WTC11 (cell line): ENCODE data around the gene DESI2. TPM values are rescaled to one million over a fixed set of nuclear protein-coding genes. Genes with fewer than 3 reads are reported as not detected.

Source experiments
- ATAC-seq: fragments of 200-7000 bp; cut with Tn5 transposase; 2 replicates; pipeline ENCODE4 v1.10.0; 2021; ENCODE audit warnings: mild to moderate bottlenecking, moderate library complexity
- CTCF ChIA-PET: fragments of 300-600 bp; sonication (Branson Sonifier 250); formaldehyde crosslinking; loops from one replicate; lab custom pipeline; 2021; ENCODE audit warnings: antibody characterized with exemption; lab: Charles Lee
- POLR2A ChIA-PET: fragments of 350-600 bp; sonication (Branson Sonifier 250); formaldehyde crosslinking; loops from one replicate; lab custom pipeline; 2021; ENCODE audit warnings: antibody characterized with exemption; lab: Charles Lee
- DNase-seq: peaks from one replicate; pipeline ENCODE4 v3.0.0; 2021; ENCODE audit warnings: low spot score
- H3K27ac Mint-ChIP-seq: 2 replicates; pipeline ENCODE4 v1.8.0; 2021; ENCODE audit warnings: mixed read lengths
- H3K27me3 Mint-ChIP-seq: 2 replicates; pipeline ENCODE4 v1.8.0; 2021; ENCODE audit warnings: low read depth, mild to moderate bottlenecking, moderate library complexity, mixed read lengths
- H3K36me3 Mint-ChIP-seq: 2 replicates; pipeline ENCODE4 v1.8.0; 2021; ENCODE audit warnings: mixed read lengths
- H3K4me1 Mint-ChIP-seq: 2 replicates; pipeline ENCODE4 v1.8.0; 2022; ENCODE audit warnings: mixed read lengths
- H3K4me3 Mint-ChIP-seq: 2 replicates; pipeline ENCODE4 v1.8.0; 2021; ENCODE audit warnings: mild to moderate bottlenecking, moderate library complexity, mixed read lengths
- H3K9me3 Mint-ChIP-seq: 2 replicates; pipeline ENCODE4 v1.8.0; 2021; ENCODE audit warnings: mixed read lengths
- CREM ChIP-seq: sonication (generic); formaldehyde crosslinking; IDR thresholded peaks from 2 replicates; pipeline ENCODE4 v1.8.1; 2022; ENCODE audit warnings: mild to moderate bottlenecking, missing genetic modification reagents, moderate library complexity
- FOXJ3 ChIP-seq: sonication (generic); formaldehyde crosslinking; IDR thresholded peaks from 2 replicates; pipeline ENCODE4 v1.9.0; 2021; ENCODE audit warnings: missing genetic modification reagents, mild to moderate bottlenecking, borderline replicate concordance
- FOXK1 ChIP-seq: sonication (generic); formaldehyde crosslinking; IDR thresholded peaks from 2 replicates; pipeline ENCODE4 v1.8.0; 2022; ENCODE audit warnings: mild to moderate bottlenecking, moderate library complexity, missing genetic modification reagents
- FOXP1 ChIP-seq: sonication (generic); formaldehyde crosslinking; IDR thresholded peaks from 2 replicates; pipeline ENCODE4 v1.8.0; 2022; ENCODE audit warnings: missing genetic modification reagents, mild to moderate bottlenecking, moderate library complexity, borderline replicate concordance
- NFE2L1 ChIP-seq: sonication (generic); formaldehyde crosslinking; IDR thresholded peaks from 2 replicates; pipeline ENCODE4 v1.8.1; 2023; ENCODE audit warnings: missing genetic modification reagents
- NFYB ChIP-seq: sonication (generic); formaldehyde crosslinking; conservative IDR thresholded peaks from 2 replicates; pipeline ENCODE4 v1.8.0; 2022; ENCODE audit warnings: low read depth, missing genetic modification reagents
- NR1H2 ChIP-seq: sonication (generic); formaldehyde crosslinking; IDR thresholded peaks from 2 replicates; pipeline ENCODE4 v1.9.0; 2021; ENCODE audit warnings: mild to moderate bottlenecking, moderate library complexity, missing genetic modification reagents
- NR2C2 ChIP-seq: sonication (generic); formaldehyde crosslinking; IDR thresholded peaks from 2 replicates; pipeline ENCODE4 v1.8.0; 2022; ENCODE audit warnings: mild to moderate bottlenecking, missing genetic modification reagents
- TCF7 ChIP-seq: sonication (generic); formaldehyde crosslinking; IDR thresholded peaks from 2 replicates; pipeline ENCODE4 v1.8.0; 2022; ENCODE audit warnings: mild to moderate bottlenecking, low read depth, missing genetic modification reagents, moderate library complexity
- TEAD4 ChIP-seq: sonication (generic); formaldehyde crosslinking; IDR thresholded peaks from 2 replicates; pipeline ENCODE4 v1.8.0; 2022; ENCODE audit warnings: mild to moderate bottlenecking, missing genetic modification reagents
- ZNF423 ChIP-seq: fragments of 250-450 bp; sonication (Bioruptor Pico); IDR thresholded peaks from 2 replicates; pipeline ENCODE4 v2.1.2; 2022; ENCODE audit warnings: mild to moderate bottlenecking, moderate library complexity
- total RNA-seq: library from RNA; stranded (reverse); gene quantifications from 3 replicates; pipeline ENCODE4 v1.2.3, GENCODE V29; 2021
- TF ChIP-seq, protein P1 (sequence below): sonication (generic); formaldehyde crosslinking; conservative IDR thresholded peaks from 2 replicates; pipeline ENCODE4 v1.8.1; 2022; ENCODE audit warnings: mild to moderate bottlenecking, missing genetic modification reagents
- TF ChIP-seq, protein P2 (sequence below): sonication (generic); formaldehyde crosslinking; IDR thresholded peaks from 2 replicates; pipeline ENCODE4 v1.8.1; 2022; ENCODE audit warnings: missing genetic modification reagents, borderline replicate concordance
- TF ChIP-seq, protein P3 (sequence below): sonication (generic); formaldehyde crosslinking; conservative IDR thresholded peaks from 2 replicates; pipeline ENCODE4 v1.8.1; 2023; ENCODE audit warnings: mild to moderate bottlenecking, low read depth, missing genetic modification reagents, moderate library complexity
- TF ChIP-seq, protein P4 (sequence below): sonication (generic); formaldehyde crosslinking; IDR thresholded peaks from 2 replicates; pipeline ENCODE4 v1.8.1; 2022; ENCODE audit warnings: low read depth, mild to moderate bottlenecking, moderate library complexity, missing genetic modification reagents, borderline replicate concordance
- TF ChIP-seq, protein P5 (sequence below): sonication (generic); formaldehyde crosslinking; IDR thresholded peaks from 2 replicates; pipeline ENCODE4 v1.8.1; 2022; ENCODE audit warnings: mild to moderate bottlenecking, missing genetic modification reagents, moderate library complexity, borderline replicate concordance
- TF ChIP-seq, protein P6 (sequence below): sonication (generic); formaldehyde crosslinking; IDR thresholded peaks from 2 replicates; pipeline ENCODE4 v1.8.1; 2022; ENCODE audit warnings: mild to moderate bottlenecking, moderate library complexity, missing genetic modification reagents
- TF ChIP-seq, protein P7 (sequence below): sonication (generic); formaldehyde crosslinking; IDR thresholded peaks from 2 replicates; pipeline ENCODE4 v1.8.1; 2023; ENCODE audit warnings: mild to moderate bottlenecking, missing genetic modification reagents, moderate library complexity
- TF ChIP-seq, protein P8 (sequence below): sonication (generic); formaldehyde crosslinking; IDR thresholded peaks from 2 replicates; pipeline ENCODE4 v1.8.1; 2023; ENCODE audit warnings: mild to moderate bottlenecking, missing genetic modification reagents
- TF ChIP-seq, protein P9 (sequence below): sonication (generic); formaldehyde crosslinking; IDR thresholded peaks from 2 replicates; pipeline ENCODE4 v1.8.0; 2022; ENCODE audit warnings: mild to moderate bottlenecking, missing genetic modification reagents

Gene DESI2
- total RNA-seq, 1 experiment from 2014 or later, result 108 TPM

DNA sequence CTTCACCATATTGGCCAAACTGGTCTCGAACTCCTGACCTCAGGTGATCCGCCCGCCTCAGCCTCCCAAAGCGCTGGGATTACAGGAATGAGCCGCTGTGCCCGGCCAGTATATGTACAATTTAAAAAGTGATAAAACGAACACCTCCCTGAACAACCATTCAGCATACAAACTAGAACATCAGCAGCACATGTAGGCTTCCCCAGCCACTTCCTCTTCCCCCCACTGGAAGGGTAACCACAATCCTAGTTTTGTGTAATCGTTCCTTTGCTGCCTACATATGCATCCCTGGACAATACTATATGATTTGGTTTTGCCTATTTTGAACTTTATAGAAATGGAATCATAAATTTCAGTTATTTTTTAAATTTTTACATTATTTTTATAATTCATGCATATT is 60.4 kb downstream of the DESI2 start (continued):
- TF ChIP-seq, protein P1, sequence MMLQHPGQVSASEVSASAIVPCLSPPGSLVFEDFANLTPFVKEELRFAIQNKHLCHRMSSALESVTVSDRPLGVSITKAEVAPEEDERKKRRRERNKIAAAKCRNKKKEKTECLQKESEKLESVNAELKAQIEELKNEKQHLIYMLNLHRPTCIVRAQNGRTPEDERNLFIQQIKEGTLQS (CRISPR knock-in tag), result no peak
- no peak for TF ChIP-seq TCF7 (CRISPR knock-in tag)

DNA sequence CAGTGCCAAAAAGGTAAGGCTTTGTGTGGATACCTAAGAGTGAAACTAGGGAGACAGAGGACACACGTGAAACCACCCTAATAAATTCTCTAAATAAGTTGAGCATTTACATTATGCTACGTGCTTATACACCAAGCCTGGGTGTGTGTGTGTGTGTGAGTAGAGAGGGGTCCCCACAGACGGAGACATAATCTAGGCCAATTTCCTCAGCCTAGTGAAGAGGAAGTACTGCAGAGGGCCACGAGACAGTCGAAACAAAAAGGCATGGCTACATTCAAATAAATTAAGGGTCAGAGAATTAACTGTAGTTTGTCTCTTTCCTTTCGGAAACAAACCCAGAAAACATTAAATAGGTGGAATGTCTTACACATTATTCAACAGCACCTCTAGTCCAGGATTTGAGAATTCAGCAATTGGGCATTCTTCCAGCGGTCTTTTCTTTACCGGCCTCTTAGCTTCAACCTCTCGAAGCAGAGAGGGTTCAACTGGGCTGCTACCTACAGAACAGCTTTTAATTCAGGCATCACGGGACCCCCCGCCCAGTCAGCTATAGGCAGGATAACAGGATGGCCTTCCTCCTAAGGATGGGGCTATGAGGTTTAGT is 75.0 kb downstream of the DESI2 start:
- TF ChIP-seq NR1H2 (CRISPR knock-in tag) (no peak), ZNF423 (CRISPR knock-in tag) (no peak), NR2C2 (CRISPR knock-in tag) (no peak), FOXP1 (CRISPR knock-in tag) (no peak), FOXJ3 (CRISPR knock-in tag) (no peak), CREM (no peak), NFE2L1 (CRISPR knock-in tag) (no peak), TCF7 (CRISPR knock-in tag) (no peak), TEAD4 (no peak), NFYB (CRISPR knock-in tag) (no peak), FOXK1 (CRISPR knock-in tag) (no peak)
- TF ChIP-seq, protein P2, sequence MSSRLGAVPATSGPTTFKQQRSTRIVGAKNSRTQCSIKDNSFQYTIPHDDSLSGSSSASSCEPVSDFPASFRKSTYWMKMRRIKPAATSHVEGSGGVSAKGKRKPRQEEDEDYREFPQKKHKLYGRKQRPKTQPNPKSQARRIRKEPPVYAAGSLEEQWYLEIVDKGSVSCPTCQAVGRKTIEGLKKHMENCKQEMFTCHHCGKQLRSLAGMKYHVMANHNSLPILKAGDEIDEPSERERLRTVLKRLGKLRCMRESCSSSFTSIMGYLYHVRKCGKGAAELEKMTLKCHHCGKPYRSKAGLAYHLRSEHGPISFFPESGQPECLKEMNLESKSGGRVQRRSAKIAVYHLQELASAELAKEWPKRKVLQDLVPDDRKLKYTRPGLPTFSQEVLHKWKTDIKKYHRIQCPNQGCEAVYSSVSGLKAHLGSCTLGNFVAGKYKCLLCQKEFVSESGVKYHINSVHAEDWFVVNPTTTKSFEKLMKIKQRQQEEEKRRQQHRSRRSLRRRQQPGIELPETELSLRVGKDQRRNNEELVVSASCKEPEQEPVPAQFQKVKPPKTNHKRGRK (CRISPR knock-in tag), result no peak
- TF ChIP-seq, protein P1 (CRISPR knock-in tag), result no peak
- TF ChIP-seq, protein P3, sequence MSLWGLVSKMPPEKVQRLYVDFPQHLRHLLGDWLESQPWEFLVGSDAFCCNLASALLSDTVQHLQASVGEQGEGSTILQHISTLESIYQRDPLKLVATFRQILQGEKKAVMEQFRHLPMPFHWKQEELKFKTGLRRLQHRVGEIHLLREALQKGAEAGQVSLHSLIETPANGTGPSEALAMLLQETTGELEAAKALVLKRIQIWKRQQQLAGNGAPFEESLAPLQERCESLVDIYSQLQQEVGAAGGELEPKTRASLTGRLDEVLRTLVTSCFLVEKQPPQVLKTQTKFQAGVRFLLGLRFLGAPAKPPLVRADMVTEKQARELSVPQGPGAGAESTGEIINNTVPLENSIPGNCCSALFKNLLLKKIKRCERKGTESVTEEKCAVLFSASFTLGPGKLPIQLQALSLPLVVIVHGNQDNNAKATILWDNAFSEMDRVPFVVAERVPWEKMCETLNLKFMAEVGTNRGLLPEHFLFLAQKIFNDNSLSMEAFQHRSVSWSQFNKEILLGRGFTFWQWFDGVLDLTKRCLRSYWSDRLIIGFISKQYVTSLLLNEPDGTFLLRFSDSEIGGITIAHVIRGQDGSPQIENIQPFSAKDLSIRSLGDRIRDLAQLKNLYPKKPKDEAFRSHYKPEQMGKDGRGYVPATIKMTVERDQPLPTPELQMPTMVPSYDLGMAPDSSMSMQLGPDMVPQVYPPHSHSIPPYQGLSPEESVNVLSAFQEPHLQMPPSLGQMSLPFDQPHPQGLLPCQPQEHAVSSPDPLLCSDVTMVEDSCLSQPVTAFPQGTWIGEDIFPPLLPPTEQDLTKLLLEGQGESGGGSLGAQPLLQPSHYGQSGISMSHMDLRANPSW, result no peak
- TF ChIP-seq, protein P4, sequence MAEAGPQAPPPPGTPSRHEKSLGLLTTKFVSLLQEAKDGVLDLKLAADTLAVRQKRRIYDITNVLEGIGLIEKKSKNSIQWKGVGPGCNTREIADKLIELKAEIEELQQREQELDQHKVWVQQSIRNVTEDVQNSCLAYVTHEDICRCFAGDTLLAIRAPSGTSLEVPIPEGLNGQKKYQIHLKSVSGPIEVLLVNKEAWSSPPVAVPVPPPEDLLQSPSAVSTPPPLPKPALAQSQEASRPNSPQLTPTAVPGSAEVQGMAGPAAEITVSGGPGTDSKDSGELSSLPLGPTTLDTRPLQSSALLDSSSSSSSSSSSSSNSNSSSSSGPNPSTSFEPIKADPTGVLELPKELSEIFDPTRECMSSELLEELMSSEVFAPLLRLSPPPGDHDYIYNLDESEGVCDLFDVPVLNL (CRISPR knock-in tag), result no peak
- TF ChIP-seq, protein P5, sequence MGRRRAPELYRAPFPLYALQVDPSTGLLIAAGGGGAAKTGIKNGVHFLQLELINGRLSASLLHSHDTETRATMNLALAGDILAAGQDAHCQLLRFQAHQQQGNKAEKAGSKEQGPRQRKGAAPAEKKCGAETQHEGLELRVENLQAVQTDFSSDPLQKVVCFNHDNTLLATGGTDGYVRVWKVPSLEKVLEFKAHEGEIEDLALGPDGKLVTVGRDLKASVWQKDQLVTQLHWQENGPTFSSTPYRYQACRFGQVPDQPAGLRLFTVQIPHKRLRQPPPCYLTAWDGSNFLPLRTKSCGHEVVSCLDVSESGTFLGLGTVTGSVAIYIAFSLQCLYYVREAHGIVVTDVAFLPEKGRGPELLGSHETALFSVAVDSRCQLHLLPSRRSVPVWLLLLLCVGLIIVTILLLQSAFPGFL (CRISPR knock-in tag), result no peak
- TF ChIP-seq, protein P6, sequence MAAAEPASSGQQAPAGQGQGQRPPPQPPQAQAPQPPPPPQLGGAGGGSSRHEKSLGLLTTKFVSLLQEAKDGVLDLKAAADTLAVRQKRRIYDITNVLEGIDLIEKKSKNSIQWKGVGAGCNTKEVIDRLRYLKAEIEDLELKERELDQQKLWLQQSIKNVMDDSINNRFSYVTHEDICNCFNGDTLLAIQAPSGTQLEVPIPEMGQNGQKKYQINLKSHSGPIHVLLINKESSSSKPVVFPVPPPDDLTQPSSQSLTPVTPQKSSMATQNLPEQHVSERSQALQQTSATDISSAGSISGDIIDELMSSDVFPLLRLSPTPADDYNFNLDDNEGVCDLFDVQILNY, result no peak
- TF ChIP-seq, protein P7, sequence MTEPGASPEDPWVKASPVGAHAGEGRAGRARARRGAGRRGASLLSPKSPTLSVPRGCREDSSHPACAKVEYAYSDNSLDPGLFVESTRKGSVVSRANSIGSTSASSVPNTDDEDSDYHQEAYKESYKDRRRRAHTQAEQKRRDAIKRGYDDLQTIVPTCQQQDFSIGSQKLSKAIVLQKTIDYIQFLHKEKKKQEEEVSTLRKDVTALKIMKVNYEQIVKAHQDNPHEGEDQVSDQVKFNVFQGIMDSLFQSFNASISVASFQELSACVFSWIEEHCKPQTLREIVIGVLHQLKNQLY, result no peak
- TF ChIP-seq, protein P8, sequence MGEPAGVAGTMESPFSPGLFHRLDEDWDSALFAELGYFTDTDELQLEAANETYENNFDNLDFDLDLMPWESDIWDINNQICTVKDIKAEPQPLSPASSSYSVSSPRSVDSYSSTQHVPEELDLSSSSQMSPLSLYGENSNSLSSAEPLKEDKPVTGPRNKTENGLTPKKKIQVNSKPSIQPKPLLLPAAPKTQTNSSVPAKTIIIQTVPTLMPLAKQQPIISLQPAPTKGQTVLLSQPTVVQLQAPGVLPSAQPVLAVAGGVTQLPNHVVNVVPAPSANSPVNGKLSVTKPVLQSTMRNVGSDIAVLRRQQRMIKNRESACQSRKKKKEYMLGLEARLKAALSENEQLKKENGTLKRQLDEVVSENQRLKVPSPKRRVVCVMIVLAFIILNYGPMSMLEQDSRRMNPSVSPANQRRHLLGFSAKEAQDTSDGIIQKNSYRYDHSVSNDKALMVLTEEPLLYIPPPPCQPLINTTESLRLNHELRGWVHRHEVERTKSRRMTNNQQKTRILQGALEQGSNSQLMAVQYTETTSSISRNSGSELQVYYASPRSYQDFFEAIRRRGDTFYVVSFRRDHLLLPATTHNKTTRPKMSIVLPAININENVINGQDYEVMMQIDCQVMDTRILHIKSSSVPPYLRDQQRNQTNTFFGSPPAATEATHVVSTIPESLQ (CRISPR knock-in tag), result no peak
- TF ChIP-seq, protein P9, sequence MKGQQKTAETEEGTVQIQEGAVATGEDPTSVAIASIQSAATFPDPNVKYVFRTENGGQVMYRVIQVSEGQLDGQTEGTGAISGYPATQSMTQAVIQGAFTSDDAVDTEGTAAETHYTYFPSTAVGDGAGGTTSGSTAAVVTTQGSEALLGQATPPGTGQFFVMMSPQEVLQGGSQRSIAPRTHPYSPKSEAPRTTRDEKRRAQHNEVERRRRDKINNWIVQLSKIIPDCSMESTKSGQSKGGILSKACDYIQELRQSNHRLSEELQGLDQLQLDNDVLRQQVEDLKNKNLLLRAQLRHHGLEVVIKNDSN (CRISPR knock-in tag), result no peak
- TF ChIP-seq, all 79 proteins: peak for 0
- ChIA-PET CTCF (no interaction called here), POLR2A (no interaction called here)
- Mint-ChIP-seq H3K4me1 (peaks cover 42% of the 10 kb centered on the region), H3K27ac (no peak overlapping the region), H3K4me3 (no peak overlapping the region), H3K36me3 (no peaks in the 10 kb centered on the region), H3K9me3 (no peaks in the 10 kb centered on the region), H3K27me3 (peaks cover 38% of the 10 kb centered on the region)
- ATAC-seq, result no peak
- no peak for DNase-seq
